Measurements from ENCODE around the gene HJV.

The HJV gene

GRCh38 chr1:145975216-145975615, 46.3 kb downstream of the HJV start:
- no peak for FAIRE-seq

GRCh38 chr1:145974721-145975120, 46.8 kb downstream of the HJV start:
- no peak for FAIRE-seq

- no peak for FAIRE-seq
Measured at GRCh38 chr1:145972580-145972979, 49.0 kb downstream of the HJV start.

Measured in islet of Langerhans (tissue), 1 donor.